B cell (primary cell): ENCODE data around the gene HDAC5. TPM values are rescaled to one million over a fixed set of nuclear protein-coding genes. Genes with fewer than 3 reads are reported as not detected.

ENCODE experiments used
- ATAC-seq: fragments of 200-7000 bp; cut with Tn5 transposase; one replicate; pipeline ENCODE4 v1.10.0; 2021; ENCODE audit warnings: low read depth, mild to moderate bottlenecking, moderate number of reproducible peaks, moderate library complexity
- CTCF ChIA-PET: fragments of 350-600 bp; sonication (Branson Sonifier 250); formaldehyde crosslinking; loops from one replicate; lab custom pipeline; 2021; ENCODE audit warnings: antibody characterized with exemption, inconsistent platforms; lab: Charles Lee
- POLR2A ChIA-PET: fragments of 350-600 bp; sonication (Branson Sonifier 250); formaldehyde crosslinking; loops from one replicate; lab custom pipeline; 2021; ENCODE audit warnings: antibody characterized with exemption; lab: Charles Lee
- DNase-seq: peaks from one replicate; pipeline ENCODE4 v3.0.0; 2013
- H2AFZ ChIP-seq: 2 replicates; pipeline ENCODE4 v1.6.1; 2012; ENCODE audit warnings: mild to moderate bottlenecking, low read depth, low read length; ENCODE audit not compliant: insufficient read depth, poor library complexity, severe bottlenecking
- H3K27ac ChIP-seq, 2 donors: 1 replicate in 1 of 2; 2 replicates in 1 of 2; pipeline ENCODE4 v1.5.1; 2012 to 2013; ENCODE audit warnings: low read length in 2 of 2, mild to moderate bottlenecking in 2 of 2, moderate library complexity in 1 of 2
- H3K27me3 ChIP-seq, 4 experiments: fragments of 200-600 bp in 1 of 4; sonication (generic) in 1 of 4; replicated peaks in 1 of 4; 1 replicate in 2 of 4; 2 replicates in 2 of 4; pipeline versions ENCODE4 v1.6.1 to v1.7.0; 2013 to 2016; ENCODE audit warnings: low read length in 3 of 4, mild to moderate bottlenecking in 2 of 4, mixed read lengths in 1 of 4, moderate library complexity in 1 of 4; ENCODE audit not compliant: insufficient read depth in 4 of 4, control insufficient read depth in 3 of 4; ENCODE audit errors: control extremely low read depth in 1 of 4
- H3K36me3 ChIP-seq, 2 experiments: replicated peaks in 1 of 2; 1 replicate in 1 of 2; 2 replicates in 1 of 2; pipeline versions ENCODE4 v1.6.1 to v1.7.1; 2013; ENCODE audit warnings: low read length in 1 of 2; ENCODE audit not compliant: insufficient read depth in 2 of 2, control insufficient read depth in 1 of 2; ENCODE audit errors: control extremely low read depth in 1 of 2, extremely low read depth in 1 of 2
- H3K4me1 ChIP-seq, 2 donors: fragments of 200-600 bp in 1 of 2; sonication (generic) in 1 of 2; 1 replicate in 1 of 2; 2 replicates in 1 of 2; pipeline versions ENCODE4 v1.5.1 to v1.6.1; 2013 to 2017; ENCODE audit warnings: low read length in 2 of 2; ENCODE audit not compliant: control insufficient read depth in 2 of 2, insufficient read depth in 2 of 2
- H3K4me2 ChIP-seq: replicated peaks from 2 replicates; pipeline ENCODE3; 2012; ENCODE audit warnings: mild to moderate bottlenecking, low read depth, low read length; ENCODE audit not compliant: poor library complexity, severe bottlenecking
- H3K4me3 ChIP-seq, 5 experiments: fragments of 200-600 bp in 1 of 5; sonication (generic) in 1 of 5; 1 replicate in 3 of 5; 2 replicates in 2 of 5; pipeline versions ENCODE4 v1.5.1 to v1.7.0; 2011 to 2016; ENCODE audit warnings: low read length in 4 of 5, mild to moderate bottlenecking in 4 of 5, low read depth in 2 of 5, control low read depth in 1 of 5, moderate library complexity in 1 of 5; ENCODE audit not compliant: insufficient read depth in 1 of 5; ENCODE audit errors: control extremely low read depth in 1 of 5, extremely low read depth in 1 of 5
- H3K79me2 ChIP-seq: fragments of 200-600 bp; sonication (generic); one replicate; pipeline ENCODE4 v1.6.0; 2016; ENCODE audit warnings: low read length; ENCODE audit not compliant: control insufficient read depth, insufficient read depth
- H3K9ac ChIP-seq: fragments of 200-600 bp; sonication (generic); 2 replicates; pipeline ENCODE4 v1.6.1; 2017; ENCODE audit warnings: mild to moderate bottlenecking, low read length, moderate library complexity
- H3K9me3 ChIP-seq, 3 donors: one replicate each; pipeline versions ENCODE4 v1.6.1 to v1.7.1; 2013; ENCODE audit warnings: low read length in 2 of 3; ENCODE audit not compliant: control insufficient read depth in 2 of 3, insufficient read depth in 1 of 3; ENCODE audit errors: control extremely low read depth in 1 of 3
- H4K20me1 ChIP-seq: 2 replicates; pipeline ENCODE4 v1.6.0; 2012; ENCODE audit warnings: mild to moderate bottlenecking, low read length; ENCODE audit not compliant: insufficient read depth, control insufficient read depth, poor library complexity, severe bottlenecking
- H3K27ac Mint-ChIP-seq: one replicate; pipeline ENCODE4 v1.8.0; 2021; ENCODE audit warnings: mixed read lengths
- H3K27me3 Mint-ChIP-seq: one replicate; pipeline ENCODE4 v1.8.0; 2021; ENCODE audit warnings: mixed read lengths
- H3K4me1 Mint-ChIP-seq: one replicate; pipeline ENCODE4 v1.8.0; 2021; ENCODE audit warnings: mixed read lengths
- H3K4me3 Mint-ChIP-seq: one replicate; pipeline ENCODE4 v1.8.0; 2021; ENCODE audit warnings: mixed read lengths
- H3K9me3 Mint-ChIP-seq: one replicate; pipeline ENCODE4 v1.8.0; 2022; ENCODE audit warnings: mixed read lengths; ENCODE audit not compliant: insufficient read depth
- CTCF ChIP-seq: fragments of 200-600 bp; IDR thresholded peaks from one replicate; pipeline ENCODE4 v1.8.0; 2022; ENCODE audit warnings: antibody characterized with exemption, mild to moderate bottlenecking
- EZH2 ChIP-seq: IDR thresholded peaks from 2 replicates; pipeline ENCODE4 v1.6.1; 2012; ENCODE audit warnings: borderline replicate concordance, low read depth, mild to moderate bottlenecking, moderate library complexity, low read length; ENCODE audit not compliant: insufficient read depth, poor library complexity, severe bottlenecking
- WGBS: methylation state at CpG from one replicate; pipeline ENCODE4 v1.1.5; 2013; ENCODE audit warnings: missing lambda C conversion rate; ENCODE audit not compliant: insufficient coverage; 5-methylcytosine and 5-hydroxymethylcytosine counted together
- intact Hi-C: fragments of 100-400 bp; cut with micrococcal nuclease; formaldehyde crosslinking; loops from one replicate; pipeline ENCODE4 v1.10.0; 2022
- polyA plus RNA-seq: library from polyadenylated mRNA; depleted of rRNA; stranded (reverse); fragments of >200 nt; gene quantifications from 2 replicates; pipeline ENCODE4 v1.2.3, GENCODE V29; 2012
- total RNA-seq, 2 donors: library from RNA; stranded (reverse); fragments of 120-200 nt in 1 of 2; gene quantifications; 1 replicate in 1 of 2; 2 replicates in 1 of 2; pipeline versions ENCODE4 v1.2.3 to v1.2.4, GENCODE V29; 2013 to 2022

The HDAC5 gene
- total and polyA plus RNA-seq, 2 donors (not counting 1 experiment from before 2014, with no cell fraction given), result 99.8 to 104 TPM

GRCh38 chr17:44112284-44113280 is 10.9 kb downstream of the HDAC5 start:
- Histone ChIP-seq H4K20me1 (peaks cover 100% of the 10 kb centered on the region), H3K4me2 (peak overlapping the region; percentile 82), H3K4me3 (no peak overlapping the region), H3K4me1 (peaks cover 32 to 43% of the 10 kb centered on the region in 2 donors), H3K9ac (no peak overlapping the region), H3K79me2 (peaks cover 95% of the 10 kb centered on the region), H3K9me3 (no peaks in the 10 kb centered on the region), H3K36me3 (peaks cover 9 to 41% of the 10 kb centered on the region in 2 experiments), H3K27ac (no peak overlapping the region), H3K27me3 (no peaks in the 10 kb centered on the region), H2AFZ (no peak overlapping the region)
- no peak for TF ChIP-seq EZH2
- no peak for TF ChIP-seq CTCF
- DNase-seq (no peak), ATAC-seq (no peak)
- ChIA-PET POLR2A (no interaction called here), CTCF (interaction anchor here (0.7 to 1.8 kb wide), 2 partner anchors 11 to 68 kb away, joined by 5 to 7 read pairs; partner anchors contain the start of gene HDAC5)
- Mint-ChIP-seq H3K27ac (no peak overlapping the region), H3K4me3 (peak overlapping the region; percentile 56), H3K9me3 (no peaks in the 10 kb centered on the region), H3K27me3 (no peaks in the 10 kb centered on the region), H3K4me1 (peaks cover 47% of the 10 kb centered on the region)
- intact Hi-C loops, result loop anchor here (1.0 kb wide), 1 partner anchor 10 kb away; no protein-coding TSS in a partner anchor
- WGBS, result 97% methylated on average over 3 of the region's 4 CpGs

- WGBS, result 100% methylated on average over 1 of the region's 3 CpGs
- H3K27me3 Mint-ChIP-seq, result no peaks in the 10 kb centered on the region
- ChIA-PET POLR2A (no interaction called here), CTCF (interaction anchor here (1.1 to 1.8 kb wide), 2 partner anchors 11 to 12 kb away, joined by 4 to 7 read pairs; partner anchors contain the start of gene HDAC5)
- H3K36me3 ChIP-seq, result peaks cover 9 to 37% of the 10 kb centered on the region in 2 experiments
- ATAC-seq (no peak), DNase-seq (no peak)
- no peaks in the 10 kb centered on the region for H3K9me3 ChIP-seq
- intact Hi-C loops, result loop anchor here (1.0 kb wide), 1 partner anchor 11 kb away; no protein-coding TSS in a partner anchor
- H4K20me1 ChIP-seq, result peaks cover 100% of the 10 kb centered on the region
- H3K4me1 ChIP-seq, result peaks cover 32 to 43% of the 10 kb centered on the region in 2 donors
- H2AFZ ChIP-seq, result no peak overlapping the region
- no peak overlapping the region for H3K27ac ChIP-seq
- no peaks in the 10 kb centered on the region for H3K27me3 ChIP-seq
- H3K9ac ChIP-seq, result peak overlapping the region; percentile 48
- peak overlapping the region in 1 of 5 experiments; percentile 25 for H3K4me3 ChIP-seq
- H3K4me3 Mint-ChIP-seq, result peak overlapping the region; percentile 56
- H3K4me2 ChIP-seq, result peak overlapping the region; percentile 82
- H3K27ac Mint-ChIP-seq, result peak overlapping the region; percentile 18
- TF ChIP-seq CTCF, result no peak
- TF ChIP-seq EZH2, result no peak
- no peaks in the 10 kb centered on the region for H3K9me3 Mint-ChIP-seq
- peaks cover 47% of the 10 kb centered on the region for H3K4me1 Mint-ChIP-seq
- peaks cover 94% of the 10 kb centered on the region for H3K79me2 ChIP-seq
These were observed 11.7 kb downstream of the HDAC5 start for GRCh38 chr17:44111777-44112176.
